HG03521 (cell line): ENCODE data around the gene ECHS1.
"Not testable (repeated sequence)": the region's sequence is repeated elsewhere in the genome, so short reads cannot be mapped to it uniquely, and the experiment has no call there.

Experiments
- ATAC-seq: cut with Tn5 transposase; IDR thresholded peaks from one replicate; pipeline ENCODE4 v1.9.1; 2021; ENCODE audit warnings: mild to moderate bottlenecking, moderate library complexity; ENCODE audit not compliant: unreplicated experiment

The ECHS1 gene

DNA sequence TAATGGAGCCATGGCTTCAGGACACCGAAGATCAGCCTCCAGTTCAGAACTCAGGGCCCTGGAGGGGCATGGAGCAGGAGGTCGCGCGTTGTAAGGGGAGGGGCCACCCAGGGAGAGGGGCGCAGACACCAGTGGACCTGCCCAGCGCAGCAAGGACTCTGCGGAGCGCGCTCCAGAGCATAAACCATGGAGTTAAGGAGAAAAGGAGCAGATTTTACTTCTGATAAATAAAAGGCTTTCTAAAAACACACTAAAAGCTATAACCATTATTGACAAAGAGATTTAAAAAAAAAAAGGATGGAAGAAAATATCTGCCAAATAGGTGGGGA lies 47.0 kb downstream of the ECHS1 start:
- no peak for ATAC-seq

DNA sequence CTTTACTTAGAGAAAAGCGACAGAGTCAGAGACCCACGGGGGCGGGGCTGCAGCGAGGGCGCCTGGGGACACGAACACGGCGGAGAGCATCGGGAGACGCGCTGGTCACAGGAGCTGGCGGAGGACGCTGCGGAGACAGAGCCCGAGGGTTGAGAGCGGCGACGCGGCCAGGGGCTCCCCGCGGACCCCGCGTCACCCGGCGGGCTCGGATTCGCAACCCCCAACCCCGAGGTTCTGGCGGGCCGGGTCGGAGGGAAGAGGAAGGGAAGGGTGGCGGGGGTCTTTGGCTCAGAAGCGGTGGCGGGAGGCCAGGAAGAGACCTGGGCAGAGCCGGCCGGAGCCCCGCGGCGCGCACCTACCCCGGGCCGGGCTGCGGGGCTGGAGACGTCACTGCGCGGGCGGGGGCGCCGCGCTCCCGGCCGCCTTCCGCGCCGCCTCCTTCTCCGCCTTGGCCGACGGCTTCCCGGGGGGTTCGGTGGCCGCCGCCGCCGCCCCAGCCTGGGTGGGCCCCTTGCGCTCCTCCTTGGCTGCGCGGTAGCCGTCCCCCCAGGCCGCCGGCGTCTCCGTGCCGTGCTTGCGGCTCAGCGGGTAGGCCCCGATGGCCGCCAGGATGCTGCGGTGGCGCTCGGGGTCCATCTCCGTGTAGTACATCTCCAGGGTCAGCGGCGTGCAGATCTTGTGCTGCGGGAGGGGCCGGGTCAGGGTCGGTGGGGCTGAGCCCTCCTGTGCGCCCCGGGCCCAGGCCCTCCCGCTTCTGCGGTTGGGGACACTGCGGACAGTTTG lies 47.5 kb downstream of the ECHS1 start:
- ATAC-seq, result no peak

DNA sequence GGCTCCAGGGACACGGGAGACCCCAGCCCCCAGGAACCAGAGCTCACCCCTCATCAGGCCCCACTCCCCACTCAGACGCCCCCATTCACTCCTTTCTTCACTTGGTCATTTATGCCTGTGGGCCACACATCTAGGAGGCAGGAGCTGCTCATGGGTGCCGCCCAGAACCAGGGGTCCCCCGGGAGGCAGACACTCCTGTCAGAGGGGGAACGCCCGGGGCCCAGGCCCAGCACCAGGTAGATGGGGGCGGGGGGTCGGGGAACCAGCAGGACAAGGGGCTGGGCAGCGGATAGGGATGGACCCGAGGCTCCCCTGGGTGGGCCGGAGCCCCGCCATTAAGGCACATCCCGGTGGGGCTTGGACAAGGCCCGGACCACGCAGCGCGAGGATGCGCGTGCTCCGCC lies 48.3 kb downstream of the ECHS1 start:
- no peak for ATAC-seq

DNA sequence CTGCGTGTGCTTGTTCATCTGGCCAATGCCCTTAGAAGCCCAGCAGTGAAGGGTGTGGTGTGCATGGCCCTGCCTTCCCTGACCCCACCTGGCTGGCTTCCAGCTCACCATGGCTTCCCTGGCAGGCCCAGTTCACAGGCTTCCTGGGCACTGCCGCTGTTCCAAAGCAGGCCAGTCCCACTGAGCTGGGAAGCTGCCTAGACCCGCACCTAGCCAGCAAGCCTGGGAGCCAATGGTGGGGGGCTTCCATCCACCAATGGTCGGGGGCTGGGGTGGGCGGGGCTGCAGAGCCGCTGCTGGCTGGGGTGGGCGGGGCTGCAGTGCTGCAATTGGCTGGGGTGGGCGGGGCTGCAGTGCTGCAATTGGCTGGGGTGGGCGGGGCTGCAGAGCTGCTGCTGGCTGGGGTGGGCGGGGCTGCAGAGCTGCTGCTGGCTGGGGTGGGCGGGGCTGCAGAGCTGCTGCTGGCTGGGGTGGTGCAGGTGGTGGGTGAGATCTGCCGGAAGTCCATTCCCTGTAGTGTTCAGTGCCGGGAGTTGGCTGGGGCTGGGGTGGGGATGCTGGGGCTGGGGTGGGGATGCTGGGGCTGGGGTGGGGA lies 48.9 kb downstream of the ECHS1 start:
- no peak for ATAC-seq

DNA sequence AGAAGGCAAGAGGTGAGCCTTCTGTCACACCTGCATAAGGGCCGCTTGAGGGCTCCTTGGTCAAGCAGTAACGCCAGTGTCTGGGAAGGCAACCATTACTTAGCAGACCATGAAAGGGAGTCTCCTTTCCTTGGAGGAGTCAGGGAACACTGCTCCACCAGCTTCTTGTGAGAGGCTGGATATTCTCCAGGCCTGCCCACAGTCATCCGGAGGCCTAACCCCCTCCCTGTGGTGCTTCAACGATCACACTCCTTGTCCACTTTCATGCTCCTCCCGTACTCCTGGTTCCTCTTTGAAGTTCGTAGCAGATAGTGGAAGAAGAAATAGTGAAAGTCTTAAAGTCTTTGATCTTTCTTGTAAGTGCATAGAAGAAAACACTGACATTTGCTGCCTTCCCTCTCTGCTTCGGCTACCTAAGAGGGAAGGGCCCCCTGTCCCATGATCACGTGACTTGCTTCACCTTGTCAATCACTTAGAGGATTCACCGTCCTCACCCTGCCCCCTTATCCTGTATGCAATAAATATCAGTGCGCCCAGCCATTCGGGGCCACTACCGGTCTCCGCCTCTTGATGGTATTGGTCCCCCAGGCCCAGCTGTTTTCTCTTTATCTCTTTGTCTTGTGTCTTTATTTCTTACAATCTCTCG lies 51.0 kb downstream of the ECHS1 start:
- not testable (repeated sequence) for ATAC-seq

DNA sequence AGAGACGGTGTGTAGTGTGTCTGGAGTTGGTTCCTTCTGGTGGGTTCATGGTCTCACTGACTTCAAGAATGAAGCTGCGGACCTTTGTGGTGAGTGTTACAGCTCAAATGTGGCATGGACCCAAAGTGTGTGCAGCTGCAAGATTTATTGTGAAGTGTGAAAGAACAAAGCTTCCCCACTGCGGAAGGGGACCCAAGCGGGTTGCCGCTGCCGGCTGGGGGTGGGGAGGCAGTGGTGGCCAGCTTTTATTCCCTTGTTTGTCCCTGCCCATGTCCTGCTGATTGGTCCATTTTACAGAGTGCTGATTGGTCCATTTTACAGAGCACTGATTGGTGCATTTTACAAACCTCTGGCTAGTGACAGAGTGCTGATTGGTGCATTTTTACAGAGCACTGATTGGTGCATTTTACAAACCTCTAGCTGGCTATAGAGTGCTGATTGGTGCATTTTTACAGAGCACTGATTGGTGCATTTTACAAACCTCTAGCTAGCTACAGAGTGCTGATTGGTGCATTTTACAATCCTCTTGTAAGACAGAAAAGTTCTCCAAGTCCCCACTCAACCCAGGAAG lies 52.2 kb downstream of the ECHS1 start:
- ATAC-seq, result not testable (repeated sequence)

DNA sequence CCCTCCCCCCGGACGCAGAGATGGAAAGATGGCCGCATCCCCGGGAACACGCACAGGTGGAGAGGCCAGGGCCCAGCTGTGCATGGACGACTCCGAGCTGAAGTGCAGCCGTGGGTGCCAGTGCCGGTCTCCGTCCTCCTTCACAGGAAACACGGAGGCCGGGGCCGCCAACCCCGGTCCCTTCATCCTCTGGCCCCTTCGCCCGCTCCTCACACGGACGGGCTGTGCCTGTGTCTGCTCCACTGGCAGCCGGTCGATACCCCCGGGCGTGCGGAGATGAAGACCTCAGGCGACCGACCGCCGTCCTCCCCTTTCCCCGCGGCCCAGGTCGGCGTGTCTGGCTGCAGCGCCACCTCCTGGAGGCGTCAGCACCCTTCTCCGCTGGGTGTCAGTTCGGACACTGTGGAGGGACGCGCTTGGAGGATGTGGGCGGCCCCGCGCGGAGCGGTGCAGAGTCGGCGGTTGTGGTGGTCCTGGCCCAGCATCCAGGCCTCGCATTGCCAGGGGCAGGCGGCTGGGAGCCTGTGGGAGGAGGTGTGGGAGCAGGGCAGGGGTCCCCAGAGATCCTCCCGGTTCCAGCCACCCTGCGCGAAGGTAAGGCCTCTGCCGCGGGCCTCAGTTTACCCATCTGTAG lies 54.5 kb downstream of the ECHS1 start:
- ATAC-seq, result no peak

DNA sequence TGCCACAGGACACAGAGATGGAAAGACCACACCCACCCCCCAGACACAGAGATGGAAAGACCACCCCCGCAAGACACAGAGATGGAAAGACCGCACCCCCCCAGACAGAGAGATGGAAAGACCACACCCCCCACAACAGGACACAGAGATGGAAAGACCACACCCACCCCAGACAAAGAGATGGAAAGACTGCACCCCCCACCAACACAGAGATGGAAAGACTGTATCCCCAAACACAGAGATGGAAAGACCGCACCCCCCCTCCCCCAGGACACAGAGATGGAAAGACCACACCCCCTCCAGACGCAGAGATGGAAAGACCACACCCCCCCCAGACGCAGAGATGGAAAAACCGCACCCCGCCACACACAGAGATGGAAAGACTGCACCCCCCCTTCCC lies 56.4 kb downstream of the ECHS1 start:
- ATAC-seq, result no peak

DNA sequence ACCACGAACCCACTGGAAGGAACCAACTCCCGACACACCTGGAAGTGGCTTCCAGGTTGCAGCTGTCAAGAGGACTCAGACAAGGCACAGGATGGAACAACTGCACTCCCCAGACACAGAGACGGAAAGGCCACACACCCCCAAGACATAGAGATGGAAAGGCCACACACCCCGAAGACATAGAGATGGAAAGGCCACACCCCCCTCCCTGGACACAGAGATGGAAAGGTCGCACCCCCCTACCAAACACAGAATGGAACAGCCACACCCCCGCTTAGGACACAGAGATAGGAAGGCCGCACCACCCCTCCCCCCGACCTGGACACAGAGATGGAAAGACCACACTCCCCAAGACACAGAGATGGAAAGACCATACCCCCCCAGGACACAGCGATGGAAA lies 56.9 kb downstream of the ECHS1 start:
- ATAC-seq, result no peak

DNA sequence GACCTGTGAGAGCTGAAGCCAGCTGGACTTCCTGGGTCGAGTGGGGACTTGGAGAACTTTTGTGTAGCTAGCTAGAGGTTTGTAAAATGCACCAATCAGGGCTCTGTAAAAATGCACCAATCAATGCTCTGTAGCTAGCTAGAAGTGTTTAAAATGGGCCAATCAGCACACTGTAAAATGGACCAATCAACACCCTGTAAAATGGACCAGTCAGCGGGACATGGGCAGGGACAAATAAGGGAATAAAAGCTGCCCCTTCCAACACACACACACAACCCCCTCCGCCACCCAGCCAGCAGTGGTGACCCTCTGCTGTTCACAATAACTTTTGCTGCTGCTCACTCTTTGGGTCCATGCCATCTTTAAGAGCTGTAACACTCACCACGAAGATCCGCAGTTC lies 57.3 kb downstream of the ECHS1 start:
- ATAC-seq, result no peak

DNA sequence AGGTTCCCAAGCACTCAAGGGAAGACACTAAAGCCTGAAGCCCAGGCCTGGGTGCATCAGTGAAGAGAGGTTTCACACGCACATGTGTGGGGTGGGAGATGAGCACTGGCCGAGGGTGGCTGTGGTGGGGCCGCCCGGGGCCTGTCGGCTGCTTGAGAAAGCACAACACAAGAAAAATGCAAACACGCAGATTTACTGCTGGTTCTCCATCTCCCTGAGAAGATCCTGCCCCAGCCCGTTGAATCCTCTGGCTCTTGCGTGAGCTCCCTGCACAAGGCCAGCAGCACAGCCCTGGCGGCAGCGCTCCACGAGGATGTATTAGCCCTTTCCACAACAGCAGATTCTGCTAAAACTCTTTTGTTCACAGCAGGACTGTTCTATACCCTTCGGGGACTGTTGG lies 58.2 kb downstream of the ECHS1 start:
- no peak for ATAC-seq

DNA sequence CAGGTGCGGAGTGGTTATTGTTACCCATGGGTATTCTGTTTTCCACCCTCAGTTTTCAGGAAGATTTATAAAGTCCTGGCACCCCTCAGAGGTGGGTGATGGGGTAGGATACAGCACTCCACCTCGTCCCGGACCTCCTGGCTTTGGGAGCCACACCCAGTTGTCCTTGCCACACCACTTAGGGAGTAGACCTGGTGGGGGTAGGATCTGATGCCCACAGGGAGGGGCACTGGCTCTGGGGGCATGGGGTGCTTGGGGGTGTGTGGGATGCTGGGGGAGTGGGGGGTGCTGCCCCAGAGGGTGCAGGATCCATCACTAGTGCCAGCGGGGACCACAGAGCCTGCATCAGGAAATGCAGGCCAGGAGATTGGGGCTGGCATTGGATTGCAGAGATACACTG lies 60.0 kb downstream of the ECHS1 start:
- no peak for ATAC-seq

DNA sequence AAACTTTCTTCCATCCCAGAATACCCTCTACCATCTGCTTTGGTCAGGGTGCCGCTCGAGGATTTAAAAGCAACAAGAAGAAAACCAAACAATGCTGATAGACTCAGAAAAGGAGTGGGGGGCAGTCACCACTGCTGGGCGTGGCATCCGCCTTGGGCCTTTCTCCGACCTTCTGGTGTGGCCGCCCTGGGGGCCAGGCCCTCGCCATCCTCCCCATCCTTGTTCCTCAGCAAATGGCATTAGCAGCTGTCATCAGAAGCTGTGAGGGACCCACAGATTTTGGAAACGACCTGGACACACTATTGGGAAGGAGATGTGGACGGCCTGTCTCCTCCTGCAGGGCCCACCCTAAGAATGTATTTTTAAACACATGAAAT lies 60.4 kb downstream of the ECHS1 start:
- ATAC-seq, result no peak
